Activated T-cell treated with anti-CD3 and anti-CD28 coated beads, Interleukin-2, amount 50 U/mL, for 4 hours (primary cell): Measurements from ENCODE around the gene DMRT1. TPM values are rescaled to one million over a fixed set of nuclear protein-coding genes. Genes with fewer than 3 reads are reported as not detected.

Source experiments
- ATAC-seq, 2 donors: fragments of 200-7000 bp; cut with Tn5 transposase; one replicate each; pipeline ENCODE4 v1.10.0; 2021
- DNase-seq: peaks from one replicate; pipeline ENCODE4 v3.0.0-alpha.2; 2020
- H3K27me3 Mint-ChIP-seq: one replicate; pipeline ENCODE4 v1.8.0; 2021; ENCODE audit warnings: low read depth, mixed read lengths
- H3K36me3 Mint-ChIP-seq: one replicate; pipeline ENCODE4 v1.8.0; 2022; ENCODE audit warnings: mixed read lengths; ENCODE audit not compliant: insufficient read depth
- H3K4me1 Mint-ChIP-seq: one replicate; pipeline ENCODE4 v1.8.0; 2021; ENCODE audit warnings: low read depth, mixed read lengths
- H3K4me3 Mint-ChIP-seq: one replicate; pipeline ENCODE4 v1.8.0; 2021; ENCODE audit warnings: mild to moderate bottlenecking, moderate library complexity, mixed read lengths
- H3K9me3 Mint-ChIP-seq: one replicate; pipeline ENCODE4 v1.8.0; 2021; ENCODE audit warnings: mixed read lengths
- total RNA-seq, 3 donors: library from RNA; stranded (reverse); gene quantifications; one replicate each; pipeline ENCODE4 v1.2.1, GENCODE V29; 2021

The DMRT1 gene
- total RNA-seq, 3 donors from 2014 or later = not detected

DNA sequence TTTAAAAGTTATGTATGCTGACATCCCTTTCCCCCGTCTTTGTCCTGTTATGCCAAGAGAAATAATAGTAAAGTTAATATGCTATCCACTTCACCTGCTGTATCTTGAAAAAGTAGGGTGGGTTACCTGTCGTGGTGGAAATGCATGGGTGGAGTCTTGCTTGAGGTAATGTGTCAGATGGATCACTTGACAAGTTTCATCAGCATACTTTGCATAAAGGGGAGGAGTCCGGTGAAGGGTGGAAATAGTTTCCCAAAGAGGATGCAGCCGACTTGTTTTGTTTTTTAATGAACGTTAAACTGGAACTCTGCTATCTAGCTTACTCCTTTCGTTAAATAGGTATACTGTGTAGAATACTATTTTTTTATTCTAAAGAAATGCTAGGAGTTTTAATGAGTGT, 125.9 kb downstream of the DMRT1 start:
- H3K4me3 Mint-ChIP-seq = no peak overlapping the region
- no peak for ATAC-seq
- no peak for DNase-seq
- H3K27me3 Mint-ChIP-seq = peaks cover 81% of the 10 kb centered on the region
- H3K36me3 Mint-ChIP-seq = no peaks in the 10 kb centered on the region
- no peaks in the 10 kb centered on the region for H3K9me3 Mint-ChIP-seq
- H3K4me1 Mint-ChIP-seq = peaks cover 8% of the 10 kb centered on the region

- peaks cover 78% of the 10 kb centered on the region for H3K27me3 Mint-ChIP-seq
- H3K4me3 Mint-ChIP-seq = no peak overlapping the region
- H3K9me3 Mint-ChIP-seq = no peaks in the 10 kb centered on the region
- H3K4me1 Mint-ChIP-seq = peaks cover 8% of the 10 kb centered on the region
- DNase-seq = no peak
- H3K36me3 Mint-ChIP-seq = no peaks in the 10 kb centered on the region
- no peak for ATAC-seq
Measured at GRCh38 chr9:967903-968641, 126.6 kb downstream of the DMRT1 start.

DNA sequence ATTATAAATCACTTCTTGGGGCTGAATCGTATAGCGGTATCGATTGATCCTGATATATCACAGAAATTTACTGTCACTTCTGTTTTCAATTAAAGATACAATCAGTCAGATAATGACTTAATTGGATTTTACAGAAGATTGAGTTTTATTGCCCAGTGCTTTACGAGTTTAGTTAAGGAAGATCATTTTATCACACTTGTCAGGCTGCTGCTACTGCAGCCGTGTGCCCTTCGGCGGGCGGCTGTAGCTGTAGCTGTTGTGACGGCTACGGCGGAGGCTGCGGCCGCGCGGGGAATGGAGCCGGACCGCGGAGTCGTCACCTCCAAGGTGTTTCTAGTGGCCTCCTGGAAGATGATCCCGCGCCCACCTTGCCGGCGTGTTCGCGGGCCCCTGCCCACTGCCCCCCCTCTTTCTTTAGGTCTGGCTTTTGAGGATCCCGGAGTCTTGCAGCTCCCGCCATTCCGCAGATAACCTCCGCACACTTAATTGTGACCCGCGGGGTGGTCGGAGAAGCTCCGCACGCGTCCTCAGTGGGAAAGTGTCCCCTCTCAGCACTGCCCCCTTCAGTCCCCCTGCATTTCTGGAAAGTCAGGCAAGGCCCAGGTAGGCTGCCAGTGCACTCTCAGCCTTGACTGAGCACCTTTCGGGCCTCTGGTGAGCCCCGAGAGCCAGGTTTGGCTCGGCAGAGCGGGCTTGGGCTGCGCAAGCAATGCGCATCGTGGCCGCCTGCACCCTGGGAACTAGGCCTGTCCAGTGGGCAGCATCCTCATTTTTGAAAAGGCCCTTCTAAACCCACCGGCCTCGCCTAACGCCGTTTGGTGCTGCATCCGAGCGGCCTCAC, 128.0 kb downstream of the DMRT1 start:
- Mint-ChIP-seq H3K4me3 (no peak overlapping the region), H3K27me3 (peaks cover 89% of the 10 kb centered on the region), H3K4me1 (peaks cover 15% of the 10 kb centered on the region), H3K9me3 (no peaks in the 10 kb centered on the region), H3K36me3 (no peaks in the 10 kb centered on the region)
- ATAC-seq (no peak), DNase-seq (no peak)

DNA sequence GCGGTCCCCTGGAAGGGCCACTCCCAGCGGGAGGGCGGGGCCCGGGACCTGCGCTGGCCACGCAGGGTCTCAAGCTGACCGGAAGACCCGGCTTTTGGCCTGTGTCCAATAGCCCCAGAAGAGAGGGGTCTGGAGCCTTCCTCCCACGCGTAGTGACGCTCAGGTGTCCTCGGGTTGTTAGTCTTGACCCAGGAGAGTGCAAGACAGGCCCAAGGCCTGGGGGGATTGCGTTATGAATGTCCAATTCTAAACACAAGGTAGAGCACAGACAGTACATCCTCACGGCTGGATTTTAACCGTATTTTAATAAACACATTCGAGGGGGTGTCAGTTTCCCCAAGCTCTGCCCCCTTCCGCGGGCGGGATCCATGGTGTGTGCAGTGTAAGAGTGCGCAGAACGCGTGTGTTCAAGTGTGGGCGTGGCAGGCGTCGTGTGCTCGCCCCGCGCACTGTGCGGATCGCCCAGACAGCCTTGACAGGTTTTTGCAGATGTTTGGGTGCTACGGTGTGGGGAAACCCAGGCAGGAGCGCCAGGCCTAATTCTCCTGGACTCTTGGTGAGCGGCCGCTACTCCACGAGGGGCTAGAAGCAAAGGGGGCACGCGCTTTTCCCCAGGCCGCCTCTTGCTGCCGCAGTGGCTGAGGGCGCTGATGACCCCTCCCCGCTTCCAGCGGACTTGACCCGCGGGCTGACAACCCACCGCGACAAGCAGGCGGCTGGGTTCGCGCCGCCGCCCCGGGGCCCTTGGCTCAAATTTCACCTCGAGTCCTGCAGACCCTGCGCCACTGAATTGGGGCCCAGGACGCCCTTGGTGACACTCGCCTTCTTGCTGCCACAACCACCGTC, 128.9 kb downstream of the DMRT1 start:
- Mint-ChIP-seq H3K9me3 (no peaks in the 10 kb centered on the region), H3K36me3 (no peaks in the 10 kb centered on the region), H3K4me3 (no peak overlapping the region), H3K4me1 (peaks cover 15% of the 10 kb centered on the region), H3K27me3 (peaks cover 89% of the 10 kb centered on the region)
- ATAC-seq (no peak), DNase-seq (no peak)

DNA sequence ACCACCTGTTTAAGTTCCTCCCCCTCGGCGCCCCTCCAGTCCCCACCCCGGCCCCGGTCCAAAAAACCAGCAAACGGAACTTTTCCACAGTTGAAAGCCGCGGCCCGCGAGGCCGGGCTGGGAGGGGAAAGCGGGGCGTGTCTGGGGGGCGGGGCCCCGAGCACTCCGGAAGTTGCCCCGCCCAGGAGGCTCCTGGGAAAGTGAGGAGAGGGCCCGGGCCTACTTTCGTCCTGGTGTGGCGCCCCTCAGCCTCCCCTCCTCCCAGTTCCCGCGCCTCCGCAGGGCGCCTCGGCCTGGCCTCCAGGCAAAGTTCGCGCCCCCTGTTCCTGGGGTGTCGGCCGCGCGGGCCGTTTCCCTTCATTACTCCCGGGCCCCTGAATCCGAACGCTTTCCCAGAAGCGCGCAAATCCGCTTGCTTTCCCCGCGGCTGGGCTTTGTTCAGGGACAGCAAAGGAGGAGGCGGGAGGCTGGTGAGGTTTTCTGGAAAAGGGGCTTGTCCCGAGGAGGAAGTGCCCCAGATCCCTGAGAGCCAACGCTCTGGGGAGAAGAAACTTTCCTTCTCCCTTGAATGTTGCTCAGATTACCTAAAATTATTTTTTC, 130.5 kb downstream of the DMRT1 start:
- Mint-ChIP-seq H3K9me3 (no peaks in the 10 kb centered on the region), H3K36me3 (no peaks in the 10 kb centered on the region), H3K4me1 (peaks cover 20% of the 10 kb centered on the region), H3K27me3 (peaks cover 83% of the 10 kb centered on the region), H3K4me3 (no peak overlapping the region)
- ATAC-seq = no peak
- no peak for DNase-seq

DNA sequence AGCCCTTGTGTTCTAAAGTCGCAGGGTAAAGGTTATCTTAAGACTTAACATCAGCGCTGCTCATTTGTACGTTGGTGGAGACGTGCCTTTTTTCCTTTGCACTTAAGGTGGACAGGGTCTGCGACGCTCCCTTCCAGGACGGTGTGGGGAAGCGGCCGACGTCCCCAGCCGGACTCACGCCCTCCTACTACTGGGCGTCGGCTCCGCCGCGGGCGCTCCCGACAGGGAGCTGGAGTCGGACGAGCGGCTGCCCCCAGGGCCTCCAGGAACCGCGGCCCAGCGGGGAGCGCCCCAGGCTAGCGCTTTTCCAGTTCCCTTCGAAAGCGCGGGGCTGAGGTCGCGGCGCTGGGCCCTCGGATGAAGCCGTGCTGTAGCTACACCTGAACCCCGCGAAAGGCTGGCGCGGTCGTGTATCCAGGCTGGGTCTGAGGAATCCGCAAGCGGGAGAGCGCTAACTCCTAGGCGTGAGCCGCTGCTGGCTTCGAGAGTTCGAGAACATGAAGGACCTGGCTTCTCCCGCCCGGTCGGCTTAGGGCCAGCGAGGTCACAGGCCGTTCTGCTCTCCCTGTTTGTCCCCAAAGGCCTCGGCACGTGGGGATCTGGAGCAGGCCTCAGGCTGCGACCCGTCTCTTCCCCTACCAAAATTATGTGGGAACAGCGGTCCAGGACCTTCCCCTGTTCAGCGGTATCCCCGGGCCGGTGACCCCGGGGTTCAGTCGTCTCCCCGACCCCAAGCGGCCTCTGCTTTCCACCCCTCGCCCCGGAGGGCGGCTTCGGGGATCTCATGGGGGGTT, 131.2 kb downstream of the DMRT1 start:
- Mint-ChIP-seq H3K27me3 (peaks cover 81% of the 10 kb centered on the region), H3K4me1 (peaks cover 20% of the 10 kb centered on the region), H3K36me3 (no peaks in the 10 kb centered on the region), H3K9me3 (no peaks in the 10 kb centered on the region), H3K4me3 (no peak overlapping the region)
- DNase-seq = no peak
- ATAC-seq = no peak

GRCh38 chr9:973295-973834, 131.9 kb downstream of the DMRT1 start:
- no peak overlapping the region for H3K4me3 Mint-ChIP-seq
- peaks cover 20% of the 10 kb centered on the region for H3K4me1 Mint-ChIP-seq
- no peaks in the 10 kb centered on the region for H3K9me3 Mint-ChIP-seq
- peaks cover 81% of the 10 kb centered on the region for H3K27me3 Mint-ChIP-seq
- DNase-seq (no peak), ATAC-seq (no peak)
- no peaks in the 10 kb centered on the region for H3K36me3 Mint-ChIP-seq

DNA sequence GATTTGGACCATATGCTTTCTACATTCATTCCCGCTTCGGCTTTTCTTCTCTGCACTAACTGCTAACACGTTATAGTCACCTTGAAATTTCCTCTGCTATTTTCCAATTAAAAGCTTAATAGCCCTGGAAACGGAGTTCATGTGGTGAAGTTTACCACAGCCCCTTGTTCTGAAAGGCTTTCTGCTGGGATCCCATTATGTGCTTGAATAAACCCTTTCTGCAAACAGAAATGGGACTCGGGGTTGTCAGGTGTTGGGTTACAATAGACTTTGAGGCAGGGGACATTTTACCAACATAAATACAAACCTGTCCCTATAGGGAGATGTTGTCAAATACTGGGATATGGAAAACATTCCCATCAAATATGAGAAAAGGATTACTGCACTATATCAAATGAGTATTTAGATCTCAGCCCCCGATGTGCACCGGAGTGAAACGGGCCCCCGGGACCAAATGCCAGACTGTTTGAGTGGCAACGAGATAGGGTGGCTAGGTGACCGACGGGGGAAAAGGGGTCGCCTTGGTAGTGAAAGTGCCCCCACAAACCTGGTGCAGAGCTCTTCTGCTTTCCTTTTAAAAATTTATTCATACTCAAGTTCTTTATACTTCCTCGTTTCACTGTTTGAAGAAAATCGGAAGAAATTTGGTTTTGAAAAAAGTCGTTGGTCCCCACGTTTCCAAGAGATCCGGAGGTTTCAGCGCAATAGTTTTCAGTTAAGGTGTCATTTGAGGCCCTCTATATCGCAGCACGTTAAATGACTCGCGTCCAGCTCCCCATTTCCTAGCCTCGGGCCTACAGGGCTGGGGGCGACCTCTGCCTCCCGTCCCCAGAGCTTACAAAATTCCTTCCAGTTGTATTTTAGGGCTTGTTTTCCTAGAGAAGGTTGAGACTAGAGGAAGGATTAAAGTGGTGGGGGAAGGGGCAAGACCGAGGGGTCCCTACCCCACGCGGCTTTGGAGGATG, 132.8 kb downstream of the DMRT1 start:
- Mint-ChIP-seq H3K36me3 (no peaks in the 10 kb centered on the region), H3K4me1 (peaks cover 17% of the 10 kb centered on the region), H3K4me3 (no peak overlapping the region), H3K27me3 (peaks cover 81% of the 10 kb centered on the region), H3K9me3 (no peaks in the 10 kb centered on the region)
- no peak for ATAC-seq
- no peak for DNase-seq

- no peaks in the 10 kb centered on the region for H3K36me3 Mint-ChIP-seq
- no peaks in the 10 kb centered on the region for H3K9me3 Mint-ChIP-seq
- DNase-seq = no peak
- no peak overlapping the region for H3K4me3 Mint-ChIP-seq
- ATAC-seq = no peak
- H3K27me3 Mint-ChIP-seq = peaks cover 82% of the 10 kb centered on the region
- H3K4me1 Mint-ChIP-seq = peaks cover 16% of the 10 kb centered on the region
Measured at GRCh38 chr9:974996-975739, 133.7 kb downstream of the DMRT1 start.

DNA sequence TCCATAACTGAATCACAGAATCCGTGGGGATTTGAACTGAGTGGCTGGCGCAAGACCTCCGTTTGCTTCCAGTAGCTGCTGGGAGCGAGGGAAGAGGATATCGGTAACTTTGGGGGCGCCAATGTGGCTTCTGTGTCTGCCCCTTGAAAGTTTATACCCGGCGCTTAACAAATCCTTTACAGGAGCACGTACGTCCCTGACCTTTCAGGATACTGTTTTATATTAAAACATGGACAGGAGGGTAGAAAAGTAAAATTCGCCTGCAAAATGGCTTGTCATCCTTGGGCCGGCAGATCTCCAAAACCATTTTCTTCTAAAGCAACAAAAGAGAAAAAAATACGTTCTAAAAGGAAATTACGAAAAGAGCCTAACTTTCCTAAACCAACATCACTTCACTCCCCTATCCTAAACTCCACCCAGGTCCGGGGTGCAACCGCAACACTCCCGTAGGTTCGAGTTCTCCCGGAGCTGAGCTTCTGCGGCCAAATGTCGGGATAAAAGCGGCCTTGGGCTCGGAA, 134.3 kb downstream of the DMRT1 start:
- Mint-ChIP-seq H3K27me3 (peaks cover 79% of the 10 kb centered on the region), H3K4me1 (peaks cover 14% of the 10 kb centered on the region), H3K4me3 (no peak overlapping the region), H3K9me3 (no peaks in the 10 kb centered on the region), H3K36me3 (no peaks in the 10 kb centered on the region)
- no peak for ATAC-seq
- no peak for DNase-seq

GRCh38 chr9:976258-976942, 134.9 kb downstream of the DMRT1 start, which contains the start of gene DMRT3:
DMRT3 (plus strand) TSS chr9:976655; CDS start chr9:977002, 347 bp downstream.
- H3K36me3 Mint-ChIP-seq = no peaks in the 10 kb centered on the region
- H3K4me3 Mint-ChIP-seq = no peak within 1 kb of the TSS
- peaks cover 14% of the 10 kb centered on the region for H3K4me1 Mint-ChIP-seq
- ATAC-seq (peak; percentile 21 to 34), DNase-seq (no peak)
- peaks cover 79% of the 10 kb centered on the region for H3K27me3 Mint-ChIP-seq
- no peaks in the 10 kb centered on the region for H3K9me3 Mint-ChIP-seq
